Measurements from ENCODE around the gene ZNF768.

GRCh38 chr16:30528799-30529457, 2.6 kb upstream of the ZNF768 start:
- TF ChIP-seq POLR2A (IDR thresholded peaks at IDR 0.05): no peak
- TF ChIP-seq CTCF (IDR thresholded peaks at IDR 0.05): no peak

Data from vagina (tissue), 2 donors.